Stimulated activated CD8-positive, alpha-beta memory T cell treated with anti-CD3 and anti-CD28 coated beads, Interleukin-4, amount 100 ng/mL, for 1 hour (primary cell): ENCODE results near the gene NUP210.

ENCODE experiments used
- DNase-seq, 2 donors: peaks; one replicate each; pipeline ENCODE4 v3.0.0-alpha.2; 2020; ENCODE audit warnings: low read depth in 2 of 2, low spot score in 1 of 2

The NUP210 gene

DNA sequence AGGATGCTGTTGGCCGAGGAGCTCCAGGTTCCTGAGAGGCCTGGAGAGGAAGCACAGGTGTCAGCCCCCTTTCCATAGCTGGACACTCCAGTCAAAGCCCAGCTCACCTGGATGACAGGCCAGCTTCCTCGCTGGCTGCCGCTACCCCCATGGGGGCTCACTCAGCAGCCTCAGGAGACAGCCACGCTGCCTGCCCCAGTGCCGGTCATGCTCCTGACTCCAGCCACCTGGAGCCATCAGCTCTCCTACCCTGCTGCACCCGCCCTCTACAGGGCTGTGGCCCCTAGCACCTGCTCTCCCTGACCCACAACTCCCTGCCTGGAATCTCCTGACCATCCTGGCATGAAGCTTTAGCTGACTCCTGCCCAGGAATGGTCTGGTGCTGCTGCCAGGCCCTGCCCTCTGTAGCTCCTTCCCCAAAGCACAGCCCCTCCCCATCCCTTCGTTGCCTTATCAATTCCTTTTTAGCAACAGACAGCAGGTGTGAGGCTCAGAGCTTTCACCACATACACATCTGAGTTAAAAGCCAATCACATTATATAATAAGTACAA lies 94.2 kb downstream of the NUP210 start:
- DNase-seq: no peak

DNA sequence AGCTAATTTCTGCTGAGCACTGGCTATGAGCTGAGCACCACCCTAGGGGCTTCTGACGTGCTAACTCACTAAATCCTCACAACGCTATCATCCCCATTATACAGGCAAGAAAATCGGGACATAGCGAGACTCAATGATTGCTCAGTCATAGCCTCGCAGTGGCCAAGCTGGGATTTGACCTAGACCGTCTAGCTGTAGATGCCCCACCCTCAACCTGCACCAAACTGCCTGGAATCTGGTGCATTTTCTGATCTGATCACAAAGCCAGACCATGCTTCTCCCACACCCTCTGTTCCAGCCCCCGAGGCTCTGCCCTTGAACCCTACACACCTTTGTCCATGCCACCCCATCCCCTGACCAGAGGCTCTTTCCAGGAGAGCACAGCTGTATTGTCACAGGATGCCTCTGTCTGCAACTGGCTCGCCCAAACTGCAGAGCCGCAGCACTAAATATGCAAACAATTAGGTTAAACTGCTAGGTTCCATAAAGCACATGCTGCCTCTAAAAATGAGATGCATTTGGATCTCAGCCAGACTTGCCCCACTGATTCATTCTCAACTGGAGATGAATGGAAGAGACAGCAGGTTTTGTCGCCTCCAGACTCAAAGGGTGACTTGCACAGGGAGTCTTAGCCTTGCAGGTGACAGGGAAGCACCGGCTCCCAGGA lies 95.2 kb downstream of the NUP210 start:
- DNase-seq: no peak

DNA sequence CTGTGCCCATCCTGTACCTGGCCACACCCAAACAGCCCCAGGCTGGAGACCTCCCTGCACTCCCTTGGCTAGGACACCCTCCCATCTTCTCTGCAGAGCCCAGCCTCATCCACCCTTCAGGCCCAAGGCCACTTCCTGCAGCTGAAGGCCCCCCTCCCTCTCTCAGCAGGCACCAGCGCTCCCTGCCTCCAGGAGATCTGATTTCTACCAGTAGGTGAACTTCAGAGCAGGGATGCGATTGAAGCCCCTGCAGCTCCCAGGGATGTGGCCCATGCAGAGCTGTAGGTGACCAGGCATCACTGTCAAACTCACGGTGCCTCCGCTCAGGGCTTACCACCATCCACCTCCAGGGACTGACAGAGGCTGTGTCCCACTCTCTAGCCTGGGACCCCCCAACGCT lies 96.3 kb downstream of the NUP210 start:
- no peak for DNase-seq

DNA sequence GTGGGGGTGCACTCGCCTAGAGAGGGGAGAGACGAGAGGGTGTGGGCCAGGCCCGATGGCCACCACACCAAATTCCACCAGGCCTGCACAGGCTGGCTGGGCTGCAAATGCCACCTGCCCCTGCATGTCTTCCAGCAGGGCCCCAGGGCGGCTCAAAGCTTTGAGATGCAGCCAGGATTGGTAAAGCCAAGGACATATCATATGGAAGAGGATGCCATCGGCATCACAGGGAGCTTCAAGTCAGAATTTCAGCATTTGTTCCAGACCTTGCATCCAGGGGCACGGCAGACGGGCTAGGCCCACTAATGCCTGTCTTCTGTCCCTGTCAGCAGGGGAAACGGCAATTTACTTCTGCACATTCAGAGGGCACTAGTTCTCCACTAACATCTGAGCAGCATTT lies 97.8 kb downstream of the NUP210 start:
- DNase-seq: no peak

DNA sequence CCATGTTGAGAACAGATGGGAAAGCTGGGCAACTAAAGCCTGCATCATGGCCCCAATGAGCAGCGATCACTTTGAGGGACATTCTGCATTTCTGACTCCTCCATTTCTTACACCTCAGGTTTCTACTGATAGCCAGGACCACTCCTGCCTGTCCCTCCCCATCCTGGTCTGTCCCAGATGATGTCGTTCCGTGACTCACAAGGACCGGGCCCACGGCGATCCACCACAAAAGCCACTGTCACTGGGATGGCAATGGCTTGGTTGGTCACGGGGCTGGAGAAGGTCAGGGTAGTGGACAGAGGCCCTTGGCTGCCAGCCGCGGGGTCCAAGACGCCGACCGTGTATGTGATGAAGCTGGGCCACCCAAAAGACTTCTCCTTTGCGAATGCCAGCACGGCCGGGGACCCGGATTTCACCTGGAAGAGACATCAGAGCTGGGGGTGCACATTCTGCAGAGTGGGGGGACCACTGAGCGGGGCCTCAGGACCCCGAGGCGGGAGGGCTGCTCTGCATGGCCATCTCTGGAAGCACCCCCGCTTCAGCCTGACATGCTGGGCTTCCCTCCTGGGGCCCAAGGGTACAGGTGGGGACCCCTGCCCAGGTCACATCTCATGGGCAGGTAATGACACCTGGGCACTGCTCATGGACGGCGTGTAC lies 100.4 kb downstream of the NUP210 start:
- no peak for DNase-seq

DNA sequence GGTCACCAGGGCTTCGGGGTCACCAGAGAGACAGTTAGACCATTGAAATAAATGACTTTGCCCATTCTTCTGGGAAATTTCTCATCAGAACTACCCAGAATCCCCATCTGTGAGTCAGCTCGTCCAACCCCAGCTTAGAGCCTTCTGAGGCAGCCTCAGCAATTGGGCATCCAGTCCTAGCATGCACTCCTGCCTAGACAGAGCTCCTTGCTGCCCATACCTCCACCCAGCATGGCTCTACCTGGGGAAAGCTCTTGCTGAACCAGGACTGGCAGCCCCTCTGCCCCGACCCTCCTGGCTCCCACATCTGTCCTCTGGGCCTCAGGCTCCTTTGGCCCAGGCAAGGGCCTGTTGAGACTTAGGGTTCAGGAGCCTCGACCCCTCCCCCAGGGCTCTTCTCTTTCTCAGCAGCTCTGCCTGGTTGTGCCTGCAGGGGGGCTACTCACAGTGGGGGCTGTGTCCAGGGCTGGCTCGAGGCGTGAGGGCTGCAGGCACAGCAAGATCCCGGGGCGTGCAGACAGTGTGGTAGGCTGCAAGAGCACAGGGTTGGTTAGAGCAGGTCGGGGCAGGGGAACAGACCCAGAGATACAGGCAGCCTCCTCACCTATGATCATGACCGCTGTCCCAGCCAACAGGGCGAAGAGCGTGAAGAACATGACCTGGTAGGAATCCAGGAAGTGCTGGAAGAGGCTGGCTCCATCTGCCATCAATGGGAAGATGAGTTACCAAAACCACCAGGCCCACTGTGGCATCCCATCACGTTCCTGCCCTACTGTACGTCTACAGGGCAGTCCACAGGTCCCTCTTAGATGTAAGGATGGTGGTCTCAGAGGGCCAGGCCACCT lies 101.3 kb downstream of the NUP210 start:
- DNase-seq: no peak

DNA sequence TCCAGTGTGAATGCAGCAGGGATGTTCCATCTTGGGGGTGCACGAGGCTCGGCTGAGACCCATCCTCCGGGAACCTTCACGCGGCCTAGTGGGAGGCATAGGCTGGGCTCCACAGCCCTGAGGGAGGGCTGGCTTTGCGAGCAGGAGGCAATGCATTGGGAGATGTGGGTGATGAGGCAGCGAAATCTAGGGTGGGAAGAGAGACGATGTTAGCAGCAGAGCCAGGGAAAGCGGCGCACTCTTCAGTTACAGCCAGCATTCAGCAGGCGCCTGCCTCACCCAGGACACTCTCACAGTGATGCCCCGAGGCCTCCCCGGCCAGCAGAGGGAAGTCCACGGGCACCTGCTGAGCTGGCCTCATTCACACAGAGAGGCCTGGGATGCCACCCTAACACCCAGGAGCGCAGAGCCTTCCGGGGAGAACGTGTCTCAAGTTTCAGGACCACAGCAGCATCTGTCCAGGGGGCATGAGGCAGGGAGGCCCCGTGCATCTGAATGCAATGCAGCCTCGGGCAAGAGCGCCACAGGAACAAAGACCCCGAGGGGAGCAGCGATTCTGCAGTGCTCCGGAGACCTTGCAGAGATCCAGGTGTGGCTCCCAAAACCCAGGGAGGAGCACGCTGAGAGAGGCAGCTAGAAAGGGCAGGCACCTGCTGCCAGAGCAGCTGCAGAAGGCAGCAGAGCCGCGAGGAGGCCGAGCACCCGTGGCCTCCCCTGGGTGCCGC lies 102.4 kb downstream of the NUP210 start:
- no peak for DNase-seq

DNA sequence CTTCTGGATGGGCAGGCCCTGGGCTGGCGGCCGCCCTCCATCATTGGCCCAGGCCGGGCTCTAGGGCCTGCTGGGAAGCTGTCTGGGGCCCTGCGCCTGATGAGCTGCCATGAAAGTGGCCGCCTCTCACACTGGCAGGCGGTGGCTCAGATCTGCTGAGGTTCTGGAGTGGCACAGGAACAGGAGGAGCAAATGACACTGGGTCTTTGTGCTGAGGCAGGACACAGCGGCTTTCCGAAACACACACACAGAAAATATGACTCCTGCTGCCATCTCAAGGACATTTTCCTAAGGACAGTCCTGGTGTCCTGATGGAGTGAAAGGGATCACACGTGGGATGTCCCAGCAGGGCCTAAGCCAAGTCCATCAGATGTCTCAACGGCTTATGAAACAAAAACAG lies 103.5 kb downstream of the NUP210 start:
- no peak for DNase-seq

DNA sequence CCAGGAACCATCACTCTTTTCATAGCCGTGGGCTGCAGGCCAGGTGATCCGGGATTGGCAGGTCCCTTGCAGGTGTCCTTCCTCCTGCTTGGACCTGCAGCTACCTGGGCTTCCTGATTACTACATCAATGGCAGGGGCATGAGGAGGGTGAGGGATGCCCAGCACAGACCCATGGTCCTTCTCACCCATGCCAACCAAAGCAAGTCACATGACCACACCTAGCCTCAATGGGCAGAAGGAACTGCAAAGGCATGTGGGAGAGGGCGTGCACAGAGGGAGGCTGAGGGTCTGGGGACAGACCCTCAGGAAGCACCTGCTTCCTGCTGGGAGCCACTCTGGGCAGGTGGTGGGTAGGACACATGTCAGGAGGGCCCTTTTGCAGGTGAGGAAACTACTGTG lies 105.2 kb downstream of the NUP210 start:
- DNase-seq: no peak

DNA sequence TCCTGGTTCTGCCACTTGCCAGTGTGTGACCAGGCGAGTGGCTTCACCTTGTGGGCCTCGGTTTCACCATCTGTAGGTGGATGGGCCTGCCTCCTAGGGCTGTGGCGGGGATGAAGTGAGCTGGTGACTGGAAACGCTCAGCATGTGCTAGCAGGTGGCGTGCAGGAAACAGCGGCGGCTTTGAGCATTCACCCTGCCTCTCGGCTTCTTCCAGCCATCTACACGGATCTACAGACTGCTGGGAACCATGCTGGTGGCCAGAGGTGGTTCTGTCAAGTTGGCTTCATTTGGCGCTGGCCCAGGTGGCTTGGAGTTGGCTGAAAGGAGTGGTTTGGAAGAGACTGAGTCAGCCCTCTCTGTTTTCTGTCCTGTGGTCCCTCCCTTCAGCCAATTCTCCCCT lies 106.3 kb downstream of the NUP210 start:
- DNase-seq: no peak

DNA sequence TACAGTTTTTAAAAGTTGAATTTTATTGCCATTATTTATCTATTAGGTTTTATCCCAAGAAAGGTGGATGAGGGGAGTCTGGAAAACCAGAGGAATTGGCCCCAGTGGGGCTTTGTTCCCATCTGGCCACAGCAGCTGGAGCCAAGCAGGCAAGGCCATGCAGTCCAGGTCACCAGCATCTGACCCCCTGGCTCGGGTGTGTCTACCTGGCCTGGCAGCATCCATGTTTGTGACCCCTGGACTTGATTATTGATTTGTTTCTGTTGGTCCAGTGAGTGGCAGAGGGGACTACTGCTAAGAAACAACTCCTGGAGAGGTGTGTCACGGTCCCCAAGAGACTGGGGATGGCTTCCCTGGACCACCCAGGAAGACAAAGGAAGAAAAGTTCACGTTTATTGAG lies 111.1 kb downstream of the NUP210 start:
- DNase-seq: no peak

DNA sequence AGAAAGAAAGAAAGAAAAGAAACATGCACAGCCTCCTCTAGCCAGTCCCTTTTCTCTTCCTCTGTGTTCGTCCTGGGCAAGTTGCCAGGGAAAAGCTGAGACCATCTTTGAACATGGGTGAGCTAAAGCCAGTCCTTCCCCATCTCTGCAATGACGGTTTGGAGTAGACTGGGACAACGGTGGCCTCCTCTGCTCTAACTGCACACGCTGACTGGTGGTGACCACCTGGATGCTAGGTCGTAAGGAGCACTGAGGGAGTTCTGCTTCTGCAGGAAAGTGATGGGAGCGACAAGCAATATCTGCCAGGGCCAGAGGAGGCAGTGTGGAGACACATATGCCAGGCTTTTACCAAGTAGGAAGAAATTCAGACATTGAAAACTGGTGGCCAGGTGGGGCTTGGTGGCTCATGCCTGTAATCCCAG lies 111.7 kb downstream of the NUP210 start:
- no peak for DNase-seq

DNA sequence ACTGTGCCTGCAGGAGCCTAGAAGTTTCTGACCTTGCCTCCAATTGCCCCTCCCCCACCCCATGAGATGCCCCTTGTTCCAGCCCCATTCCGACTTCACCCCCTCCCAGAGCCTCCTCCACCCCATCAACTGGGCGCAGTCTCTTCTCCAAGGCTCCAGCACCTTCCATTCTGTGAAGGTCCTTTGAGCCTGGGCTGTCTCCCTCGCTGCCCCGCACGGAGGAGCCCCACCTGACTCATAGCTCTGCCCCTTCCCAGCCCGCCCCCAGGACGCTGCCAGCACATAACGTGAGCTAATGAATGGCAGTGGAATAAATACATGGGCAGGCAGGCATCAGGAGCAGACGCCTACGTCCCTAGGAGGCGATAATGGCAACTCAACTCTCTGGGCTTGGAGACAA lies 113.1 kb downstream of the NUP210 start:
- DNase-seq: no peak

DNA sequence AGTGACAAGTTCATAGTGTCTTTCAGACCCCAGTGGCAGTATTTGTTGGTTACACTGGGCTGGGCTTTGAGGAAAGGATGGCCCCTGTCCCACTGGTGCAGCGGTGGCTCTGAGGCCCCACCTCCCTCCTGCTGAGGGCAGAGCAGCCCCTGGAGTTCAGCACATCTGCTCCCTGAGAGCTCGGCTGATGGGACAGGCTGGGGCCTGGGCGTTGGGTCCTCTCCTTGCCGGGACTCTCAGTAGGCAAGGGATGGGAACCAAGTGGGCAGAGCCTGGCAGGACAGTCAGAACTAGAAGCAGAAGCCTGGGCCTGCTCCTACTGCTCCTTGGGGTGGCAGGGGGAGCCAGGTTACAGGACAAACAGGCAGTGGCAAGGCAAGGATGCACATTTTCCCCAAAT lies 114.5 kb downstream of the NUP210 start:
- DNase-seq: no peak

DNA sequence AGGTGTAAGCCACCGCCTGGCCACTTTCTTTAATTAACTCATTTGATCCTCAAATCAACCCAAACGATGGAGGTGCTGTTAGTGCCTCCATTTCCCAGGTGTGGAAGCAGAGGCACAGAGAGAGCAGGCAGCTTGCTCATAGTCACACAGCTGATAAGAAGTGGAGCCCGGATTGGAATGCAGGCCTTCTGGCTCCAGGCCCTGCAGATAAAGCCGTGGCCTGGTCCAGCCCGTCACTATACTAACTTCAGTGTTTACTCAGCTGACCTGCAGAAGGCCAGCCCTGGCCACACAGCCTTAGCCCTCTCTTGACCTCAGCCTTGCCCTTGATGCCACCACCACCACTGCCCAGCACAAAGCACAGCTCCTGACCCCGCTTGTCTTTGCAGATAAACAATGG lies 116.7 kb downstream of the NUP210 start:
- DNase-seq: no peak

DNA sequence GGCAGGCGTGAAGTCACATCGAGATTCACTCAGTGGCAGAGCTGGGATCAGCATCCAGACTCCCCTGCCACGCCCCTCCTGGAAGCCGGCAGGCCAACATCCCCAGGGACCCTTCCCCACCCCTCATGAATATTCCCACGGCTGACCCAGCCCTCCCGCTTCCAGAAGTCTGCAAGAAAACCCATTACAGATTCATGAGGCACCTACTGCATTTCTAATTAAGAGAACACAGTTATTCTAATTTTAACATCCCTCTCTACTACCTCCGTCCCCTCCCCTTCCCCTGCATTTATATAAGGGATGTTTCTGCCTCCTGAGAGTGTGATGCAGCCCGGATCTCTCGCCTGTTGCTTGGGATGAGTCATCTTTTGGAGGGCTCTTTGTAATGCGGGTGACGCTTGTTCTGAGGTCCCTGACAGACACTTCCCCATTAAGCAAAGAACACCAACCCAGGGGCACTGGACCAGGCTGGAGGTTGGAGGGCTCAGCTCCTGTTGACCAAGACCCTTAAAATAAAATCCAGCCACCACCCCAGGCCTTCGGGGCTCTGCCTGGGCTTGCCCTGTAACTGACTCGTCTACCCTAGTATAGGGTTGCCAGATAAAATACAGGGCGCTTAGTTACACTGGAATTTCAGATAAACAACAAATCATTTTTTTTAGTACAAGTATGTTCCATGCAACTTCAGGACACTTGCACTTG lies 118.7 kb downstream of the NUP210 start:
- DNase-seq: no peak

DNA sequence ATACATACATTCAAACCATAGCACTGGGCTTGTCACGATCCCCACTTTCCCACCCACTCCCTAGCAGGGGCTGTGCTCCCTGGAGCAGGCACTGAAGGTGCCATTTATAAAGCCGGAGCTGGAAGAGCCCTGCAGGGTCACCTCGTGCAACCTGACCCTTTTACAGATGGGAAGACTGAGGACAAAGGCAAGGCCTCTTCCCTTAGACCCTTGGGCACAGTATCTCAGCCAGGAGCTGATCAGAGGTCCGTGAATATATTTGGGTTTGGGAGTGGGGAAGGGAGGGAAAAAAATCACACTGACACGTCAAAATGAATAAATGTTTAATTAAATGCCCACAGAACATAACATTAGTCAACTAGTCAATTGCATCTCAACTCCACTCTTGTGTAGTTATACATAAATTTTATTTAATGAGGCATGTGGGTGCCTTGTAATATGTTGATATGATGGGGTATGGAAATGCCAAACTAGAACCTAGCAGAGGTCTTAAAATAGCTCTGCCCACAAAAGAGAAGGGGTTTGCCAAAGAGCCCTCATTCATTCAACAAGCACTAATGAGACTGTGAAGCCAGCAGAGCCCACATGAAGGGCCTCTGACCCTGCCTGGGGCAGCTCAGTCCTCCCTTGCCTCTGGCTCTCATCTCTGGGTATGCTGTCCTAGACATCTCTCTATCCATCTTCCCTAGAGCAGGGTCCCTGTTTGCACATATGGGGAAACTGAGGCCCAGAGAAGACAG lies 119.4 kb downstream of the NUP210 start:
- DNase-seq: no peak

DNA sequence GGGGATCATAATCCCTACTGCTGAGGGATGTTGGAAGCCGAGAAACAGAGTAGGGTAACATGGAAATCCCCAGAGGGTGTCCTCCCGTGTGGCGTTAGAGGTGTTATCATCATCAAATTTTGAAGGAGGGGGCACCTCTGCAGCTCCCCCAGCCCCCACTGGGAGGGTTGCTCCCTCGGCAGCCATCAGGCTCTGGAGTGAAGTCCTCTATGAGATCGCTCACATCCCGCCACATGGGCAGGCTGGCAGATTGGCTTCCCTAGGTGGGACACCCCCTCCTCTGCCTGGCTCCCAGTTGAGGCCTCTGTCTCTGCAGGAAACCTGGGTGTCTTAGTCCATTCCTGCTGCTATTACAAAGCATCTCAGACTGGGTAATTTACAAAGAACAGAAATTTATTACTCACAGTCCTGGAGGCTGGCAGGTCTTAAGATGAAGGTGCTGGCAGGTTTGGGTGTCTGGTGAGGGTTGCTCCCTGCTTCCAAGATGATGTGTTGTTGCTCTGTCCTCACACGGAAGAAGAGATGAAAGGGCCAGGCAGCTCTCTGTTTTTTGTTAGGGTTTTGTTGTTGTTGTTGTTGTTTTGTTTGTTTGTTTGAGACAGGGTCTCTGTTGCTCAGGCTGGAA lies 120.5 kb downstream of the NUP210 start:
- no peak for DNase-seq

DNA sequence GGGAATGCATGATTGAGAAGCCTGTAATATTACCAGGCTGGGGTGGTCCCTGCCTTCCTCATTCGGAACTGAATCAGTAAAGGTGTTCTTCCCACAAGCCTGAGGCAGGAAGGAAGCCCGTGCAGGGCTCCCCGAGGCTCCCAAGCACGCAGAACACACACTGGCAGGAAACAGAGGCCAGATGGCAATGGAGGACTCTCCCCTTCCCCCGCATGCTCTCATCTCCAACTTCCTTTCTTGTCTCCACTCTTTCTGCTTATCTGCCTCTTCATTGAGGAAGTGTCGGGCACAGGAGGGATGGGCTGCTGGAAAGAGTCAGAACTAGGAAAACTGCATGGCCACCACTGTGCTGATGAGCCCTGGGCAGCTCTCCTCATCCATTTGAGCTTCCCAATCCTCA lies 123.5 kb downstream of the NUP210 start:
- DNase-seq: no peak
